HG02610 (cell line): ENCODE data around the gene IL17RA.

Experiments used
- ATAC-seq: cut with Tn5 transposase; IDR thresholded peaks from one replicate; pipeline ENCODE4 v1.9.1; 2021; ENCODE audit warnings: mild to moderate bottlenecking, moderate library complexity; ENCODE audit not compliant: unreplicated experiment

IL17RA gene

DNA sequence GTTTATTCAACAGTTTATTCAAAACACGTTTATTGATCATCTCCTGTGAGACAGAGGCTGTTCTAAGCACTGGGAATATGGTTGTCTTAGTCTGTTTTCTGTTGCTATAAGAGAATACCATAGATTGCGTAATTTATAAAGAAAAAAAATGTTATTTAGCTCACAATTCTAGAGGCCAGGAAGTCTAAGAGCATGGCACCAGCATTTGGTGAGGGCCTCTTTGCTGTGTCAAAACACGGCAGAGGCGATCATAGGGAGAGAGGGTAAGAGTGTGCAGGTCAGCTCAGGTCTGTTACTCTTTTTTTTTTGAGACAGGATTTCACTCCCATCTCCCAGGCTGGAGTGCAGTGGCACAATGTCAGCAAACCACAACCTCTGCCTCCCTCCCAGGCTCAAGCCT, 5.2 kb upstream of the IL17RA start:
- no peak for ATAC-seq

DNA sequence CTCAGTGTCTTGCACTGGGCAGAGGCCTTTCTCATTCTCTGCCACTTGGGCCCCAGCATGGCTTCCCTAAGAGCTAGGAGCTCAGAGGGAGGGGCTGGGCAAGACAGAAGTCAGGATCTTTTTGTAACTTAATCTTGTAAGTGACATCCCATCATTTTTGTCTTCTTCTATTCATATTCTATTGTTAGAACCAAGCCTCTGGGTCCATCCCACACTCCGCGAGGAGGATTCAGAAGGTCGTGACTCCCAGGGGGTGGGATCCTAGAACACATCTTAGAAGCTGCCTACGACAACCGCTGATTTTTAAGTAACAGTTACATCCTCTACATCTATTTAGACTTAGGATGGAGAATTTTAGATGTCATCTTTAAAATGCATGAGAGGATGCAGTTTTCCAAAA, 1.5 kb upstream of the IL17RA start:
- no peak for ATAC-seq

DNA sequence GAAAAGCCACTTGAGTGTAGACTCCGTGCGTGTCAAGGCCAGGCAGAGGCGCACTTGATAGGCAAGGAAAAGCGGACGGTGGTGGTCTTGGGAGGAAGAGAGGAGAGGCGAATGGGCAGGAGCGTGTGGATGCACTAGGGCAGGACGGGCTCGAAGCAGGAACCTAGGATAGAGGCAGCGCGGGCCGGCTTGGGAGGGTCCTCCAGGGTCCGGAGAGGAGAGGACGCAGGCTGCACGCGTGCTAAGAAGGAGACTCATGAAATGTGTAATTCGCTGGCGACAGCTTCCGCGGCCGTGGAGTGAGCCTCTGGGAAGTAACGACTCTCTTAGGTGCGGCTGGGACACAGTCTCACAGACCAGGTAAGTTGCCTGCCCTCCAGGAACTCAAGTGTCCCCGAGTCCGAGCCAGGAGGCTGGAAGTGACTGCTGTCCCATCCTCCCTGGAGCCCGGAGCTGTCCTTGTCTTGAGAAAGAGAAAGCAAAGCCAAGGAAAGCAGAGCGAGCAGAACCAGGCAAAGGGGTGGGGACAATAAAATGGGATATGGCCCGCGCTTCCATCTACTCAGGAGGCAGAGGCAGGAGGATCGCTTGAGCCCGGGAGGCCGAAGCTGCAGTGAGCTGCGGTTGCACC, 874 bp upstream of the IL17RA start:
- ATAC-seq, result no peak

DNA sequence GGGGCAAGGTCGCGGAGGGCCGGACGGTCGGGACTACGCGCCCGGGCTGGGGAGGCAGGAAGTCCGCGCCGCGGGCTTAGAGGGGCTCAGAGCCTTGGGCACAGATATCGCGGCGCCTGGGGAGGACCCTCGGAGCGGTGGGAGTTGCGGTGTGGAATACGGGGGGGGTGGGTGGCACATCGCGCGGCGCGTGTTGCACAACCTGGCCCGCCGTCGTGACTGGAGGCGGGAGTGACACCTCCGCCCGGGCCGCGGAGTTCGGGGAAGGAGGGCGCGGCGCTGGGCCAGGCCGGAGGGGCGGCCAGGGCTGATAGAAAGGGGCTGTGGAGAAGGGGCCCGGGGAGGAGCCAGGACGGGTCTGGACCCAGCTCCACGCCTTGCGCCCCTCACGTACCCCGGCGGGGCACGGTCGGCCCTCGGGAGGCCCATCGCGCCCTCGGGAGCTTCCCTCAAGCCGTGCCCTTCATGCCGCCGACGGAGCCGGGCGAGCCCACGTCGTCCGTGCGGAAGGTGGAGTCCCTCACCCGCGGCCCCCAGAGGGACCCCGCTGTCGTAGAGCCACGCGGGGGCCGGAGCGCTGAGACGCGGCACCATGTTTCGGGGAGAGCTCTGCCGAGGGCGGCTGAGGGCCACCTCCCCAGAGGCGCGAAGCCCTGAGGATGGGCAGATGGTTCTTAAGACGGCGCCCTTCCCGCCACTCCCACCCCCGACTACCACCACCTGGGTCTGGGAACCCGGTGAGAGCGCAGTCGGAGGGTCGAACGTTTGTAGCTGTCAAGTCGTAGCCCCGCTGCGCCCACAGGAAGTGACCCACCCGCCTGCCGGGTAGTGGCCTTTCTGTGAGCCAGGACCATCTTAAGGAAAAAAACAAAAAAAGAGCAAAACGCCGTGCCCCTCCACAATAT, 729 bp downstream of the IL17RA start:
- ATAC-seq, result no peak

DNA sequence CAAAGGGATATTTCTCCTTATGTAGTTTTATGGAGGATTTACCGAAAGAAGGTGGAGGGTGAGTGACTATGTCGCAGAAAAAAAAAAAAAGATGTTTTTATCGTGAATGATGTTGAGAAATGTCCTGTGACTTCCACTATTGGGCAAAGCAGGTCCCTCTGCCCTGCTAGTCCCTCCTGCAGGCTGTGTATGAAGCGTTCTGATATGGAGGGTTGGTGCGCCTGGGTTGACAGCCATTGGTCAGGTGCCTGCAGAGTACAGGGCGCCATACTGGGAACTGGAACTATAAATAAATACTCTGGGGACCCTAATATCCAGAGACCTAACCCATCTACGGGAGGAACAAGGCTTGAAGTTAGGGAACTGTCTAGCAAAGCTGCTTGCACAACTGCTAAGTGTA, 1.5 kb downstream of the IL17RA start:
- no peak for ATAC-seq

DNA sequence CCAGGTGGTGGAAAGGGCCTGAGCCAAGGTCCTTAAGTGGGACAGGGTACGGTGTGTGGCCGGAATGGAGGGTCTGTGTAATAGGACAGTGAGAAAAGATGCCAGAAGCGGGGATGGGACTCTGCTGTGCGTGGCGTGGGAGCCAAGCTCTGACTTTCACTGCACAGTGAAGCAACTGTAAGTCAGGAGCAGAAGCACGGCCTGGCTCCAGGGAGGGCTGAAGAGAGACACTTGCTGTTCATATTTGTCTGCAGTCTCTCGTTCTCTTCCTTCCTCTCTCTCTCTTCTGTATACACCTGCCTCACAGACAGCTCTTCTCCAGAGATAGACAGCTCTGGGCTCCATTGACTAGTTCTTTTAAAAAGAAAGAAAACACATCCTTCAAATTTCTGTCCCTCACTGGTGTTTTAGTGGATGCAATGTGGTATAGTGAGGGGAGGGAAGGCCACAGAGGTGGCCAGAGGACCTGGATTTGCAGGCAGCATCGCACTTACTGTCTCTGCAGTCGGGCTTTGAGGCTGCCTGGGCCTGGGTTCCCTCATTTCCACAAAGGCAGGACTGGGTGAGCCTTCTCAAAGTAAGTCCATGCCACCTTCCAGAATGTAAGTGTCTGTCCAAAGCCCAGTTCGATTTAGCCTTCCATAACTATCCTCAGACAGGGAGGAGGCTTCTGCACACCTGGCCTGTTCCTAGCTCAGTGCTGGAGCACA, 2.1 kb downstream of the IL17RA start:
- ATAC-seq, result no peak

DNA sequence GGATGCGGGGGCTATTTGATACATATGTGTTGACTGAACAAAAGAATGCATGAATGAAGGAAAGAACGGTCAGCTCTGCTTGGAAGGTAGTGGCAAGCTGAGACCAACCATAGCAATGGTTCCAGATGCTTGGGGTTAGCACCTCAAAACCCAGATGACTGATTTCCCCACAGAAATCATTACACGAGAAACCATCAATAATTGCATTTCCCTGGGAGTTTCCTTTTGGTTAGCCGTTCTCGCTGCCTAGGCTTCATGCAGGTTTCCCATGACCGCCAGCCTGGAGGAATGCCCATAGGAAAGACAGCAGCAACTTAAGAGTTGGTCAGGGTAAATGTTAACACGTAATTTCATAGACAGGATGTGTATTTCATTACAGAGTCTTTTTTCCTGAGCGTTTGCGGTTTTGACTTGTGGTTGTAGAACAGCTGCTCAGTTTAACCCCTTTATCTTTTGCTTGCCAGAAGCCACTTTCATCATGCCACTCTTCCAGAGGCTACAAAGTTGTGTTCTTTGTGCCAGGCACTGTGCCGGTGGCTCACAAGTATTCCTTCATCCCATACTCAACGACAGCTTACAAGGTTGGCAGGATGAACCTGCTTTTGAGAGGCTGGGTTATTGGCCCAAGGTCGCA, 2.8 kb downstream of the IL17RA start:
- ATAC-seq, result peak; percentile 34

DNA sequence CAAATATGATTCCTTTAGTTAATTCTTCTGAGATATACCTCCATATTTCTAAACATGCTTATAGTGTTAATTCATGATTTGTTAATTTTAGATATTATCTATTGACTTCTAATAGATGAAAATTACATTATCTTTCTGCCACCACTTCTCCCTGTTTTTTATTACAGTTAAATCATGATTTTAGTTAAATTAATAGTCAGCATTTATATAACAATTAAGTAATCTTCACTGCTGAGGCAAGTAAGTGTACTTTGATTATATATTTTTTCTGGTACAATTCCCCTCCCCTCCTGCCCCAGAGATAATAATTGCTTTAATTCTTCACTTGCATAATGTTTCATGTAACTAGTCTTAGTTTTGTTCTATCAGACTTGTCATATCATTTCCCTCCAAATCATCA, 5.8 kb downstream of the IL17RA start:
- ATAC-seq, result no peak

DNA sequence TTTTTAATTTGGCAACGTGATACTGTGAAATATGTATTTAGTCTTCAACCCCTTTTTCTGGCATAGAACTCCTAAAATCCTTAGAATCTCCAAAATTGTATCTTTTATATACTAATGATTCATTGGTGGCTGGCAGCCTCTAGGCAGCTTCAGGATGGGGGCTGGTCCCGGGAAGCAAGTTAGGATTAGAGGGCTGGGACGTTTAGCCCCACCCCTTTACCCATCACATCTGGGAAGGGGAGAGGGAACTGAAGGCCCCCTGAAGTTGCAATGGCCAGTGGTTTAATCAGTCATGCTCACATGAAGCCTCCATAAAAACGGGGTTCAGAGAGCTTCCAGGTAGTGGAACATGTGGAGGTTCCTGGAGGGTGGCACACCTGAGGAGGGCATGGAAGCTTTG, 7.1 kb downstream of the IL17RA start:
- ATAC-seq, result no peak

DNA sequence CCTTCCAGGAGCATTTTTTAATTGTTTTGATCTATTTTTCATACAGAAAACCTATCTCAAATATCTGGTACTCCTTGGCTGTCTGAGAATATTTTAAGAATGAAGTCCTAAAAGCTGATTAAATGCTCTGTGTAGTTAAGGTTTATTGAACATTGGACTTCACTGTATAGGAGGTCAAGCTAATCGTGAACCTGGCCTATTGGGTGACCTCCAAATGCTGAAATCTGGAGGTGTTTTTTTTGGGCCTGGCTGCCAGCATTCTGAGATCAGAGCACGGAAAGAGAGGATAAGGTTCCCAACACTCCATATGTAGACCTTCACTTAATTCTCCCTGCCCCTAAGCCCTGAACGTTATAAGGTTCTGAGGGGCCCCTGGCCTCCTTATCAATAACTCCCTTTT, 8.3 kb downstream of the IL17RA start:
- ATAC-seq, result no peak

DNA sequence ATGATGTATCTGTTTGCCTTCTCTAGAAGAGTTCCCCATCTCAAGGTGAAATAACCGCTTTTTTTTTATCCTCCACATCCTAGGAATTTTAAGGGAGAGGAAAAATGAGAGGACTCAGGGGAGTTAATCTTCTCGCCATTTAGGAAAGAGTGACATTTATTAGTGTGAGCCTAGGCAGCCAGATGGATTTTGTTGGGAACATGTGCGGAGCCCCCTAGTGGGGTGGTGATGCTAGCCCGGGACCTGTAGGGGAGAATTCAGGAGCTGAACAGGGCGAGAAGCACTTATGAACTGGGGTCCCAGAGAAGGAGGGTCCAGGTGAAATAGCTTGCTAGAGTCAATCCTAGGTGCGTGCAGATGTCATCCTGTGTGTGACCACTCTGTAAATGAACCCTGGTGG, 10.7 kb downstream of the IL17RA start:
- ATAC-seq, result no peak

DNA sequence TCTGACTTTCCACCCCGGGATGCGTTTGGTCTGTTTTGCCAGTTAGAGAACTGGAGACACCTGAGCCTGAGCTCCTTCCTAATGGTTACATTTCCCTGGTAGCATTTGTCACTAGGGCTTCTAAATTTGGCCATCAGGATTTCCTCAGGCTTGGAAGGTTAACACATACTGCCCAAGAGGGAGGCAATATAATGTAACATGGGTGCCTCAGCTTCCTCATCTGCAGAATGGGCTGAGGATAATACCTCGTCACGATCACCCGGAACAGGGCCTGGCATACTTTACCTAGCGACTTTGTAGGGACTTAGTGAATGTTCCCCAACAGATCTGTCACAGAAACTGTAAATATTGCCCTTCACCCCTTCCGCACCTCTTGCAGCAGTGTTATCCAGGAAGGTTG, 11.3 kb downstream of the IL17RA start:
- no peak for ATAC-seq

DNA sequence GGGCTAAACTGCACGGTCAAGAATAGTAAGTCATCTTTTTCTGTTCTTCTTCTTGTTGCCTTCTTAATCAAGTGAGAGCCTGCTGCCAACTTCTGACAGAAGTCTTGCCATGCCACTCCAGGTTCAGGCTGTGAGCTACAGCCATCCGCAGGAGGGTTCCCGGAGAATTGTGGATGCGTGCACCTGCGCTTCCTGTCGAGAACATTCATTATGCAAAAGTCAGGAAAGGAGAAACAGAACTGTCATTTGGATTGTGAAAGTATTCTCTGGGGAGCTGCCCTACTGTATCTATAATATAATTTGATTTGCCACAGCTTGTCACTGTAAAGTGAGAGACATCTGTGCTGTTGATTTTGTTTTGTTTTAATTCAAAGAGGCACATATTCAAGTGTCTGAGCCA, 12.3 kb downstream of the IL17RA start:
- no peak for ATAC-seq

DNA sequence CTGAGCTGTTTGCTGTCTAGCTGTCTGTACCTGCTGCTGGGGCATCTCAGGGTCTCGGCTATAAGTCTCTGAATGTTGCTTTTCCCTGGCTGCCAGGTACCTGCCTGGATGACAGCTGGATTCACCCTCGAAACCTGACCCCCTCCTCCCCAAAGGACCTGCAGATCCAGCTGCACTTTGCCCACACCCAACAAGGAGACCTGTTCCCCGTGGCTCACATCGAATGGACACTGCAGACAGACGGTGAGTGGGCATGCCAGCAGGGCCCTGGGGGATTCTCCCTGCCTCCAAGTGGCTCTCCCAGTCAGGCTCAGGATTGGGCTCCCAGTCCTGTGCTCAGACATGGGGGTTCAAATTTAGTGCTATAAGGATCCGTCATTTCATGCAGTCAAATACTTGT, 12.9 kb downstream of the IL17RA start:
- no peak for ATAC-seq

DNA sequence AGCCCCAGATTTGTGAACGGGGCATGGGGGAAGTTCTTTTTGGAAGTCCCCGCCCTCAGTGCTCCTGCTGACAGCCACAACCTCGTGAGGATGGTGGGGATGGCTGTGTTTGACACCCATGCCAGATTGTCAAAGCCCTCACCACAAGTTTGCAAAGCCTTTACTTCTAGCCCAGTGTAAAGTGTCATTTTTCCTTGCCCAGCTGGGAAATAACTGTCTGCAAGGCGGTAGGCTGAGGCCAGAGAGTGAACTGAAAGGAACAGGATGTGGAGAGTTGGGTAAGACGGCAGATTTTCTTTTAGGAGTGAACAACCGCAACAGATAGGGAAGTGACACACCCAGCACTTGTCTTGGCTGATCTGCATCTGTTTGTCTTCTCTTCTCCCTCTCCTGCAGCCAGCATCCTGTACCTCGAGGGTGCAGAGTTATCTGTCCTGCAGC, 13.6 kb downstream of the IL17RA start:
- ATAC-seq, result no peak

DNA sequence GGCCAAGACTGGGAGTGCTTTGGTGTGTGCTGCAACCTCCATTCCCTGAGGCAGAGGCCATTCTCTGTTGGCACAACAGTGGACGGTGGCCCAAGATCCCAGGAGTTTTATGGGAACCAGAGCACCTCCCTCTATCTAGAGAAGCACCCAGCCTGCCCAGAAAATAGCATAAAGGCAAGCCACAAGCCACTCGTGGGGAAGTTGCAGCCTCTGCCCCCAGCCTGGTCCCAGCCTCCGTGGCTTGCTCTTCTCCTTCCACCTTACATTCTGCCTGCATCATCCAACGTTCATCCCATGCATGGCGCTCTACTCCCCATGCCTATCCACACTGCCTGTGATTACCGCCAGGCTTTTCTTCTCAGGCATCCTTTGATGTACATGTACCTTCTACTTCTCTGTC, 15.8 kb downstream of the IL17RA start:
- ATAC-seq, result no peak

DNA sequence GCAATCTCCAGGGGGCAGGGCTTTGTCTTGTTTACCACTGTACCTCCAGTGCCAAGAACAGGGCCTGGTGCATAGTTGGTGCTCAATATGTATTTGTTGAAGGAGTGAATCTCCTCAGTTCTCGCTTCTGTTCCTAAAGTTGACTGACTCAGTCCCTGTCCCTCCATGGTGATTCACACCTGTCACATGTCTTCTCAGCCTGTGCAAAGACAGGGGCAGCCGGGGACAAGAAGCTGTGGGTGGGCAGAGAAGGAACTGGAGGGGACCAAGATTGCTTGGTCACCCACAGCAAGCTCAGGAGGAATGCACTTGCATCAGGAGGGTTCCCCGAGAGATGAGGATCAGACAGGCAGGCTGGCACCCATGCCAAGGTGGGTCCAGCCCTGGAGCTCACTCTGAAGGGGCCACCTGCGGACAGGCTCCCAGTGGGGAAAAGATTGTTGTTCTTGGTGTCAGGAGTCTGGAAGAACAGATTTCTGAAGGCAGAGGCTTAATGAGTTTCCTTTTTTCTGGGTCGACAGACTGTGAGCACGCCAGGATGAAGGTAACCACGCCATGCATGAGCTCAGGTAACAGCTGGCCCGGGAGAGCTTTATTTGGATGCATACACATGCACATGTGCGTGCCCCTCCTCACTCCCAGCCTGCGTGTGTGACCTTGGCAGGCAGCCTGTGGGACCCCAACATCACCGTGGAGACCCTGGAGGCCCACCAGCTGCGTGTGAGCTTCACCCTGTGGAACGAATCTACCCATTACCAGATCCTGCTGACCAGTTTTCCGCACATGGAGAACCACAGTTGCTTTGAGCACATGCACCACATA, 16.9 kb downstream of the IL17RA start:
- ATAC-seq, result no peak

DNA sequence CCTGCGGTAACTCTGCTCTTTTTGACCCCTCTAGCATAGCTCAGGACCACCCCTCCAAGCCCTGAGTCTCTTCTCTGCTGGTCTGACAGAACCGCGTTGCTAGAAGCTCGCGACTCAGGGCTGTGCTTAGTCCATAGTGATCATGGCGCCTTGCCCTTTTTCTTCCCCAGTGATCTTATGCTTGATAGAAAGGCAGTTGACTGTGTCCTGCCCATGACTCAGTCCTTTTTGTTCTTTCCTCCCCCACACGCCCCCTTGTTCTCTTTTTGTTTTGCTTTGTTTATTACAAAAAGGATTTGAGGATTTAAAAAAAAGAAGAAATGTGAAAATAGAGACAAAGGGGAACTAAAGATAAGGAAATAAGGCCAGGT, 17.5 kb downstream of the IL17RA start:
- no peak for ATAC-seq

DNA sequence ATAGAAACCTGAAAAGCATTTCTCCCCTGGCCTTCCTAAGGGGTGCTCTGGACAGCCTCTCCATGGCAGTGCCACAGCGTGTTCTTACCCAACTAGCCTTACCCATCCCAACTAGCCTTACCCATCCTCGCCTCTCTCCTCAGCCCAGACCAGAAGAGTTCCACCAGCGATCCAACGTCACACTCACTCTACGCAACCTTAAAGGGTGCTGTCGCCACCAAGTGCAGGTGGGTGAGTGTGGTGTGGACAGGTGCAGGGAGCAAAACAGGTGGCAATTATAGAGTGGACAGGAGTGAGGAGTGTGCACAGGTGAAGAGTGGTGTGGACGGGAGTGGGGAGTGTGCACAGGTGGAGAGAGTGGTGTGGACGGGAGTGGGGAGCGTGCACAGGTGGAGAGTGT, 18.6 kb downstream of the IL17RA start:
- ATAC-seq, result no peak

DNA sequence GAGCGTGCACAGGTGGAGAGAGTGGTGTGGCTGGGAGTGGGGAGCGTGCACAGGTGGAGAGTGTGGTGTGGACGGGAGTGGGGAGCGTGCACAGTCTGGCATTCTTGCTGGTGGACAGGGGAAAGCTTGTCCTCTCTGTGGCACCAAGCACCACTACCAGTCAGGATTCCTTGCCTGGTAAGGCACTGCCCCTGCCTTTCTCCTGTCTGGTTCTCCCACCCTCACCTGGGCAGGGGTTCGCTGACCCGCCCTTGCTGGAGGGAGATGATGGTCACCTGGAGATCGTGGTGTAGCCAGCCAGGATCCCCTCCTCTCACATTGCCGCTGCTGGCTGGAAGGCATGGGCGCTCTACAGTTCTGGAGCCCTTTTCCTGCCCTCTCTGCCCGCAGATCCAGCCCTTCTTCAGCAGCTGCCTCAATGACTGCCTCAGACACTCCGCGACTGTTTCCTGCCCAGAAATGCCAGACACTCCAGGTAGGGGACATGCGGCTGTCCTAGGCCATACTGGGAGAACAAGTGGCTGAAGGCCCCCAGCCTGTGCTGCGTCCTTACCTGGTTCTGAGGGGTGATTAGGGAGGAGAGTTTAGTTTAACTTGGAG, 19.6 kb downstream of the IL17RA start:
- ATAC-seq, result no peak
